ENCODE results near the gene RFK.

DNA sequence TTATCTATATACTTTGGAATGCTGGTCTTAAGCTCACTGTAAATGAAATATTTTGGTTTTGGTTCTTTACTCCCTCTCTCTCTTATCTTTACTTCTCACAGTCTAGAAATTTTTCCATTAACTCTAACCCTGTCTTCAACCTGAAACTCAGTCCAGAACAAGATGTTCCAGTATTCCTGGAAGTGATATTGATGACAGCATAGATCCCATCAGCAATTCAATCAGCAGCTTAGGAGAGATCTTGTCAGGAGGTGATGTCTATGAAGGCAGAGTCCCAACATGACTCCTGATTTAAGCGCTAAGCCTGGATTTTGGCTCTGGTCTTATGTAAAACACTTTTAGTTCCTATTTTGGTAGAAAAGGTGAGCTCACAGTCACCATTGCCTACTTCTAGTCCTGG, 52.6 kb downstream of the RFK start:
- TF ChIP-seq, protein P1, sequence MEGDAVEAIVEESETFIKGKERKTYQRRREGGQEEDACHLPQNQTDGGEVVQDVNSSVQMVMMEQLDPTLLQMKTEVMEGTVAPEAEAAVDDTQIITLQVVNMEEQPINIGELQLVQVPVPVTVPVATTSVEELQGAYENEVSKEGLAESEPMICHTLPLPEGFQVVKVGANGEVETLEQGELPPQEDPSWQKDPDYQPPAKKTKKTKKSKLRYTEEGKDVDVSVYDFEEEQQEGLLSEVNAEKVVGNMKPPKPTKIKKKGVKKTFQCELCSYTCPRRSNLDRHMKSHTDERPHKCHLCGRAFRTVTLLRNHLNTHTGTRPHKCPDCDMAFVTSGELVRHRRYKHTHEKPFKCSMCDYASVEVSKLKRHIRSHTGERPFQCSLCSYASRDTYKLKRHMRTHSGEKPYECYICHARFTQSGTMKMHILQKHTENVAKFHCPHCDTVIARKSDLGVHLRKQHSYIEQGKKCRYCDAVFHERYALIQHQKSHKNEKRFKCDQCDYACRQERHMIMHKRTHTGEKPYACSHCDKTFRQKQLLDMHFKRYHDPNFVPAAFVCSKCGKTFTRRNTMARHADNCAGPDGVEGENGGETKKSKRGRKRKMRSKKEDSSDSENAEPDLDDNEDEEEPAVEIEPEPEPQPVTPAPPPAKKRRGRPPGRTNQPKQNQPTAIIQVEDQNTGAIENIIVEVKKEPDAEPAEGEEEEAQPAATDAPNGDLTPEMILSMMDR (conservative IDR thresholded peaks at IDR 0.05; ENCODE audit: low read length) = no peak
- no peak for TF ChIP-seq EZH2phosphoT487 (IDR thresholded peaks at IDR 0.05; ENCODE audit: borderline replicate concordance)
